SU-DHL-6 (cell line): ENCODE data around the gene CCL22.

Source experiments
- EZH2phosphoT487 ChIP-seq: fragments of 200-600 bp; sonication (generic), shearing (Covaris generic); conservative IDR thresholded peaks from 2 replicates; pipeline ENCODE4 v1.6.1; 2018; ENCODE audit warnings: mild to moderate bottlenecking, antibody characterized with exemption, low read length, moderate library complexity, mixed read lengths
- TF ChIP-seq, protein P1 (sequence below): fragments of 200-600 bp; sonication (generic); IDR thresholded peaks from one replicate; pipeline ENCODE4 v1.5.1; 2017; ENCODE audit warnings: antibody characterized with exemption, mild to moderate bottlenecking, low read length, moderate library complexity; ENCODE audit not compliant: insufficient read depth, poor library complexity, severe bottlenecking

DNA sequence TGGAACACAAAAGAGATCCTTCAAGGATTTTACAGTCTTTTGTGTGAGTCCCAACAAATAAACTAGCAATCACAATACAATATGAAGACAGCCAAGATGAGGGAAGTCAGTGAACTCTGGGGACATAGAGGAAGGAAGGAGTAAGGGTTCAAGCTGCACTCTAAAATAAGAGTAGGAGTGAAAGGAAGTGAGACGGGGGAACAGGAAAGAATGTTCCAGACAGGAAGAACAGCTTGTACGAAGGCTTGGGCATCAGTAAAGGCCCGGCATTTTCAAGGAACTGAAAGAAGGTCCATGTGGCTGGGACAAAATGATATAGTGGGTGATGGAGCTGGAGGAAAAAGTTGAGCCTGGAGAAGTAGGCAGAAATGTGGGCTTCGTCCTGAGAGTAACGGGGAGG is 50.5 kb downstream of the CCL22 start:
- TF ChIP-seq, protein P1, sequence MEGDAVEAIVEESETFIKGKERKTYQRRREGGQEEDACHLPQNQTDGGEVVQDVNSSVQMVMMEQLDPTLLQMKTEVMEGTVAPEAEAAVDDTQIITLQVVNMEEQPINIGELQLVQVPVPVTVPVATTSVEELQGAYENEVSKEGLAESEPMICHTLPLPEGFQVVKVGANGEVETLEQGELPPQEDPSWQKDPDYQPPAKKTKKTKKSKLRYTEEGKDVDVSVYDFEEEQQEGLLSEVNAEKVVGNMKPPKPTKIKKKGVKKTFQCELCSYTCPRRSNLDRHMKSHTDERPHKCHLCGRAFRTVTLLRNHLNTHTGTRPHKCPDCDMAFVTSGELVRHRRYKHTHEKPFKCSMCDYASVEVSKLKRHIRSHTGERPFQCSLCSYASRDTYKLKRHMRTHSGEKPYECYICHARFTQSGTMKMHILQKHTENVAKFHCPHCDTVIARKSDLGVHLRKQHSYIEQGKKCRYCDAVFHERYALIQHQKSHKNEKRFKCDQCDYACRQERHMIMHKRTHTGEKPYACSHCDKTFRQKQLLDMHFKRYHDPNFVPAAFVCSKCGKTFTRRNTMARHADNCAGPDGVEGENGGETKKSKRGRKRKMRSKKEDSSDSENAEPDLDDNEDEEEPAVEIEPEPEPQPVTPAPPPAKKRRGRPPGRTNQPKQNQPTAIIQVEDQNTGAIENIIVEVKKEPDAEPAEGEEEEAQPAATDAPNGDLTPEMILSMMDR: no peak
- no peak for TF ChIP-seq EZH2phosphoT487
